ENCODE data around the gene TMEM273.

- TF ChIP-seq CTCF (IDR thresholded peaks at IDR 0.05): no peak
- no peak for TF ChIP-seq EP300 (IDR thresholded peaks at IDR 0.05)
- no peak for TF ChIP-seq POLR2A (IDR thresholded peaks at IDR 0.05)
Measured at GRCh38 chr10:49139846-49140195, 48.4 kb downstream of the TMEM273 start.

Measured in tibial nerve (tissue), 4 donors.